HepG2 (cell line): ENCODE measurements around the gene MSI2. TPM values are rescaled to one million over a fixed set of nuclear protein-coding genes. Genes with fewer than 3 reads are reported as not detected.

Experiments used
- IKZF1 ChIP-seq: fragments of 450-650 bp; IDR thresholded peaks from 2 replicates; pipeline ENCODE4 v1.7.1; 2016
- JUN ChIP-seq: sonication (generic); formaldehyde crosslinking; IDR thresholded peaks from 2 replicates; pipeline ENCODE4 v1.4.0; 2020; ENCODE audit warnings: mild to moderate bottlenecking, missing genetic modification reagents
- JUND ChIP-seq: sonication (generic); formaldehyde crosslinking; IDR thresholded peaks from 2 replicates; pipeline ENCODE4 v1.8.0; 2022; ENCODE audit warnings: mild to moderate bottlenecking, missing genetic modification reagents
- ZBTB7B ChIP-seq: sonication (generic); formaldehyde crosslinking; IDR thresholded peaks from 2 replicates; pipeline ENCODE4 v1.4.0; 2020; ENCODE audit warnings: missing genetic modification reagents
- ZKSCAN5 ChIP-seq: sonication (generic); formaldehyde crosslinking; IDR thresholded peaks from 2 replicates; pipeline ENCODE4 v1.5.1; 2020; ENCODE audit warnings: mild to moderate bottlenecking, missing genetic modification reagents
- ZNF761 ChIP-seq: sonication (generic); formaldehyde crosslinking; conservative IDR thresholded peaks from 2 replicates; pipeline ENCODE4 v1.4.0; 2020; ENCODE audit warnings: mild to moderate bottlenecking, missing genetic modification reagents
- ZSCAN25 ChIP-seq: sonication (generic); formaldehyde crosslinking; IDR thresholded peaks from 2 replicates; pipeline ENCODE4 v1.8.0; 2022; ENCODE audit warnings: mild to moderate bottlenecking, missing genetic modification reagents
- polyA plus RNA-seq, 8 experiments: library from polyadenylated mRNA; depleted of rRNA in 3 of 8; stranded (reverse) in 7 of 8; unstranded in 1 of 8; fragments of >200 nt; fragmentation: Illumina TruSeq in 4 of 8; extraction: Trizol in 4 of 8; gene quantifications; 2 replicates each; pipeline versions ENCODE4 v1.2.1 to v1.2.3, GENCODE V29; 2011 to 2016; ENCODE audit warnings: low read depth in 4 of 8, missing spikeins in 1 of 8, mixed read lengths in 1 of 8; ENCODE audit not compliant: insufficient read depth in 1 of 8
- total RNA-seq, 5 experiments: library from RNA; depleted of rRNA; stranded (reverse); fragments of >200 nt; fragmentation: Illumina TruSeq; extraction: Trizol; gene quantifications; 2 replicates each; pipeline ENCODE4 v1.2.3, GENCODE V29; 2016; ENCODE audit warnings: low read depth in 1 of 5
- TF ChIP-seq, protein P1 (sequence below): sonication (generic); formaldehyde crosslinking; IDR thresholded peaks from 2 replicates; pipeline ENCODE4 v1.5.0; 2020; ENCODE audit warnings: mild to moderate bottlenecking, missing genetic modification reagents, borderline replicate concordance
- TF ChIP-seq, protein P2 (sequence below): sonication (generic); formaldehyde crosslinking; IDR thresholded peaks from 2 replicates; pipeline ENCODE4 v1.4.0; 2020; ENCODE audit warnings: missing genetic modification reagents, mild to moderate bottlenecking, borderline replicate concordance
- TF ChIP-seq, protein P3 (sequence below): sonication (generic); formaldehyde crosslinking; IDR thresholded peaks from 2 replicates; pipeline ENCODE4 v1.8.0; 2022; ENCODE audit warnings: missing genetic modification reagents, low read depth, mild to moderate bottlenecking, borderline replicate concordance

MSI2 gene
- total and polyA plus RNA-seq, 2 of the 13 experiments (the other 11 are each of a cell fraction or from before 2014, with no cell fraction given), result 77.5 to 78.4 TPM

DNA sequence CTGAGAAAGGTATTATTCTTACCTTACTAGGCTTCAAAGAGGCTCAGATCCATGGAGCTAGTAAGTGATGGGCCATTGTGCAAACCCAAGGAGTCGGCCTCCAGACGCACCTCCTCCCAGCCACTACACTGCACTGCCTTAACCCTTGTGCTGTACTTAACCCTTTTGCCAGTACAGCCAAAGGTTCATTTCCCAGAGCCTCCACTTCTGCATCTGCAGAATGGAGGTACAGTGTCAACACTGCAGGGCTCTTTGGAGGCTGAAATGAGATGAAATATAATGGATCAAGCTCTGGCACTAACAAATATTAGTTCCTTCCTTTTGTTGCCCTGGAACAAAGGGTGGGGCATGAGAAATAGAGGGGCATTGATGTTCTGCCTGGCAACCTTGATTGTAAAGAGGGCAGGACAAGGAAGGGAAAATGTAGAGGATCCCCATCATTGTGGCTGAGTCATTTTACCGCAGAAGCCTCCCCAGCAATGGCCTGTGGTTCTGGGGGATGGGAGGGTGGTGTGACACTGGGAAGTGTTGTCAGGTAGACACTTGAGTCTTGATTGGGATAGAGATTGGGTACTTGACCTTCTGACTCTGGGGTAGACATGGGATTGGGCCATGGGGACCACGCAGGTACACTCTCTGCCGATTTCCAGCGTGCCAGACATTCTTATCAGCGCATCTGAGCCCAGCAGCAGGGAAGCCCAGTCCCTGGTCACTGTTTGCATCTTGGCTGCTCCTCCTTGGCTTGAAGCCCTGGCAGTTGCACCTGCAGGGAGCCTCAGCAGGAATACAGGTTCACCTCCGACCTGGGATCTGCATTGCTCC lies 84.0 kb downstream of the MSI2 start (continued):
- TF ChIP-seq, protein P1, sequence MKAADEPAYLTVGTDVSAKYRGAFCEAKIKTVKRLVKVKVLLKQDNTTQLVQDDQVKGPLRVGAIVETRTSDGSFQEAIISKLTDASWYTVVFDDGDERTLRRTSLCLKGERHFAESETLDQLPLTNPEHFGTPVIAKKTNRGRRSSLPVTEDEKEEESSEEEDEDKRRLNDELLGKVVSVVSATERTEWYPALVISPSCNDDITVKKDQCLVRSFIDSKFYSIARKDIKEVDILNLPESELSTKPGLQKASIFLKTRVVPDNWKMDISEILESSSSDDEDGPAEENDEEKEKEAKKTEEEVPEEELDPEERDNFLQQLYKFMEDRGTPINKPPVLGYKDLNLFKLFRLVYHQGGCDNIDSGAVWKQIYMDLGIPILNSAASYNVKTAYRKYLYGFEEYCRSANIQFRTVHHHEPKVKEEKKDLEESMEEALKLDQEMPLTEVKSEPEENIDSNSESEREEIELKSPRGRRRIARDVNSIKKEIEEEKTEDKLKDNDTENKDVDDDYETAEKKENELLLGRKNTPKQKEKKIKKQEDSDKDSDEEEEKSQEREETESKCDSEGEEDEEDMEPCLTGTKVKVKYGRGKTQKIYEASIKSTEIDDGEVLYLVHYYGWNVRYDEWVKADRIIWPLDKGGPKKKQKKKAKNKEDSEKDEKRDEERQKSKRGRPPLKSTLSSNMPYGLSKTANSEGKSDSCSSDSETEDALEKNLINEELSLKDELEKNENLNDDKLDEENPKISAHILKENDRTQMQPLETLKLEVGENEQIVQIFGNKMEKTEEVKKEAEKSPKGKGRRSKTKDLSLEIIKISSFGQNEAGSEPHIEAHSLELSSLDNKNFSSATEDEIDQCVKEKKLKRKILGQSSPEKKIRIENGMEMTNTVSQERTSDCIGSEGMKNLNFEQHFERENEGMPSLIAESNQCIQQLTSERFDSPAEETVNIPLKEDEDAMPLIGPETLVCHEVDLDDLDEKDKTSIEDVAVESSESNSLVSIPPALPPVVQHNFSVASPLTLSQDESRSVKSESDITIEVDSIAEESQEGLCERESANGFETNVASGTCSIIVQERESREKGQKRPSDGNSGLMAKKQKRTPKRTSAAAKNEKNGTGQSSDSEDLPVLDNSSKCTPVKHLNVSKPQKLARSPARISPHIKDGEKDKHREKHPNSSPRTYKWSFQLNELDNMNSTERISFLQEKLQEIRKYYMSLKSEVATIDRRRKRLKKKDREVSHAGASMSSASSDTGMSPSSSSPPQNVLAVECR (CRISPR knock-in tag), result no peak
- TF ChIP-seq, protein P2, sequence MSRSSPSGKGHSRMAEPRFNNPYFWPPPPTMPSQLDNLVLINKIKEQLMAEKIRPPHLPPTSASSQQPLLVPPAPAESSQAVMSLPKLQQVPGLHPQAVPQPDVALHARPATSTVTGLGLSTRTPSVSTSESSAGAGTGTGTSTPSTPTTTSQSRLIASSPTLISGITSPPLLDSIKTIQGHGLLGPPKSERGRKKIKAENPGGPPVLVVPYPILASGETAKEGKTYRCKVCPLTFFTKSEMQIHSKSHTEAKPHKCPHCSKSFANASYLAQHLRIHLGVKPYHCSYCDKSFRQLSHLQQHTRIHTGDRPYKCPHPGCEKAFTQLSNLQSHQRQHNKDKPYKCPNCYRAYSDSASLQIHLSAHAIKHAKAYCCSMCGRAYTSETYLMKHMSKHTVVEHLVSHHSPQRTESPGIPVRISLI (CRISPR knock-in tag), result no peak
- TF ChIP-seq IKZF1 (no peak), ZKSCAN5 (CRISPR knock-in tag) (no peak), JUN (CRISPR knock-in tag) (no peak), ZSCAN25 (CRISPR knock-in tag) (no peak), ZBTB7B (no peak), ZNF761 (CRISPR knock-in tag) (no peak), JUND (CRISPR knock-in tag) (no peak)
- TF ChIP-seq, protein P3, sequence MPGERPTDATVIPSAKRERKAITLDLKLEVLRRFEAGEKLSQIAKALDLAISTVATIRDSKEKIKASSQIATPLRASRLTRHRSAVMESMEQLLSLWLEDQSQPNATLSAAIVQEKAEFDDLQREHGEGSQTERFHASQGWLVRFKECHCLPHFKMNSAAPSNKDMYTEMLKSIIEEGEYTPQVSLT, result no peak
